GM18511 (cell line): ENCODE results near the gene MEP1A.
"Not testable (repeated sequence)": the region's sequence is repeated elsewhere in the genome, so short reads cannot be mapped to it uniquely, and the experiment has no call there.

ENCODE experiments used
- ATAC-seq: cut with Tn5 transposase; IDR thresholded peaks from one replicate; pipeline ENCODE4 v1.9.1; 2021; ENCODE audit warnings: mild to moderate bottlenecking, moderate library complexity; ENCODE audit not compliant: unreplicated experiment

MEP1A gene

DNA sequence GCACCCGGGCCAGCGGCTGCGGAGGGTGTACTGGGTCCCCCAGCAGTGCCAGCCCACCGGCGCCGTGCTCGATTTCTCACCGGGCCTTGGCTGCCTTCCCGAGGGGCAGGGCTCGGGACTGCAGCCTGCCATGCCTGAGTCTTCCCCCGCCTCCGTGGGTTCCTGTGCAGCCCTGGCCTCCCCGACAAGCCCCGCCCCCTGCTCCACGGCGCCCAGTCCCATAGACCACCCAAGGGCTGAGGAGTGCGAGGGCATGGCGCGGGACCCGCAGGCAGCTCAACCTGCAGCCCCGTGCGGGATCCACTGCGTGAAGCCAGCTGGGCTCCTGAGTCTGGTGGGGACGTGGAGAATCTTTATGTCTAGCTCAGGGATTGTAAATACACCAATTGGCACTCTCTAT is 18.5 kb upstream of the MEP1A start:
- ATAC-seq: not testable (repeated sequence)

DNA sequence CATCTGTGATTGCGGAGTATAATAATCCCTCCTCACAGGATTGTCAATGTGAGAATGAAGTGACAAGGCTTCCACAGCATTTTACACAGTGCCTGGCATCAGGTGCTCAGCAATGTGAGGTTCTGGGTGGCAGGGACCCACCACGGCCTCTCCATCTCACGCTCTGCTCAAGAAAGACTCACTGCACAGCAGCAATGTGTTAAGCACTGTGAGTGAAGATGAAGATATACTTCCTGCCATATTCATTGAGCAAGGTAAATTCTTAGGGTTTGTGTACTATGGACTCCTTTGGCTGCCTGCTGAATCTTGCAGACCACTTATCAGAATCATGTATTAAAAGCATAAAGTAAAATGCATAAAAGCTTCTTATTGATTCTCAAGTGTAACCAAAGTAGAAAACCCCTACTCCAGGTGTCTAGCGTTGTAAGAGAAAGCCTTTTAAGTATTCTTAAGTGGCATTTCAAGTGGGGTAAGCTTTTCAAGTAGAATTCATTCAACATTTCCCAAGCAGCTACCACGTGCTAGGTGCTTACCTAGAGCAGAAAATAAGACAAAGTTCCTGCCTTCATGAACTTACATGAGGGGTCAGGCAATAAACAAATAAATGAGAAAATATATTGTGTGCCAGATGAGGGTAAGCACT is 17.0 kb upstream of the MEP1A start:
- ATAC-seq: no peak

- no peak for ATAC-seq
Observed at GRCh38 chr6:46777476-46778346, 15.5 kb upstream of the MEP1A start.

DNA sequence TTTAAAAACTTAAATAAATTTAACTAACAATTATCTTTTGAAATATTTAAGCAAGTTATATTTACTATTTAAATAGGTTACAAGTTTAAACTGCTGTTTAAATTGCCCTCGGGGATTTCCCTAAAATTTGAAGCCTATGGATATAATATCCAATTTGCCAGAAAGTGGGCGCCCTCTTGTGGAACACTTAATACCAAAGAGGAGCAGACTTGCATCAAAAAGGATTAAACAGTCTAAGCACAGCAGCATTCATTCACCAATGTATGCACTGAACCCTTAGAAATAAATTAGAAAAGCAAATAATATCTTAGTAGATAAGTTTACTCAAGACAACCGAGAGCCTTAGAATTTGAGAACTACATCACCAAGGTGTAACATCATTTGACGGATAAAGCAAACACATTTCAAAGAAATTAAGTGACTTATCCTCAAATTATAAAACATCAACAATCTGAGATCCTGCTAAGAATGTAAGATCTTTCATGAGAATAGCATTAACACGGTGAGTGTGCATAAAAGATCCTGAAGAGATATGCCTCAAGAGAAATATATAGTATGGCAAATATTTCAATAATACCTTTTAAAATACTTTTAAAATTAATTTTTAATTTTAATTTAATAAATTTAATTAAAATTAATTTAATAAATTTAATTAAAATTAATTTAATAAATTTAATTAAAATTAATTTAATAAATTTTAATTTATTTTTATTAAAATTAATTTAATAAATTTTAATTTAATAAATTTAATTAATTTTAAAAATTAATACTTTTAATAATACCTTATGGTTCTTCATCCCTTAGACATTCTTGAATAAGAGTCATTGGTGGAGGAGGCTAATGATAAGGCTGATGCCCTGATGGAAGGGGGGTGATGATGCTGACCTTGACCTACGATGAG is 11.5 kb upstream of the MEP1A start:
- no peak for ATAC-seq

GRCh38 chr6:46784535-46784934 is 8.7 kb upstream of the MEP1A start:
- ATAC-seq: no peak

GRCh38 chr6:46787871-46788540 is 5.2 kb upstream of the MEP1A start:
- no peak for ATAC-seq

DNA sequence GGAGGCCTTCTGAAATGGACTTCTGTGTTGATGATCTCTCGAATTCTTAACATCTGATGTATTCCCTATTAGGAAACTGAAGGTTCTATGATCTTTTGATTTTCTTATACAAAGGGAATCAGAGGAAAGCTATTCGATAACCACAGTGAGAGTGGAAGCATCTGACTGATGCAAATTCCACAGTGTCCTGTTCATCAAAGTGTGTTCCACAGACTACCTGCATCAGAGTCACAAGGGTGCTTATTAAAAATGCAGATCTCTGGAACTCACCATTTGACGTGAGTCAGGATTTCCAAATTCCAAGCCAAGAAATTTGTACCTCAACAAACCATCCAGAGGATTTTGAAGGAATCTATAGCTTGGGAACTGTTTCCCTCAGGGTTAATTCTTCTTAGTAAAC is 4.4 kb upstream of the MEP1A start:
- no peak for ATAC-seq

GRCh38 chr6:46789434-46790354 is 3.5 kb upstream of the MEP1A start:
- ATAC-seq: no peak

- ATAC-seq: no peak
Observed at GRCh38 chr6:46790355-46790874, 2.8 kb upstream of the MEP1A start.

GRCh38 chr6:46792635-46793034 is 554 bp upstream of the MEP1A start:
- ATAC-seq: no peak

DNA sequence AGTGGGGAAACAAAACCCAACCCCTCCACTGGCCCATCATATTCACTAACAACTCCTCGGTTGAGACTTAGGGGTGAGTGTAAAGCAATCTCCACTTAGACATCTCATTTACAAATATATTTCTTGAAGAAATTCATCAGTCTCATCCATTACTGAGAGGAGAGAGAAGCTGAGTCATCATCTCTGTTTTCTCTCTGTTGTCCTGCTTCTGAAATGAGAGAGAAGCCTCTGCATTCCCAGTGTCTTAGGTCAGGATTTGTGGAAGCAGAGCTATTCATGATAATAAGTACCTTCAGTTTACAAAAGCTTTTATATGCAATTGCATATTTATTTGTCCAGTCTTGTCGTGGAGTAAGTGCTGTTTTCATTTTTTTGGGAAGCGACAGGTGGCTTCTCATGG is 879 bp downstream of the MEP1A start:
- no peak for ATAC-seq

DNA sequence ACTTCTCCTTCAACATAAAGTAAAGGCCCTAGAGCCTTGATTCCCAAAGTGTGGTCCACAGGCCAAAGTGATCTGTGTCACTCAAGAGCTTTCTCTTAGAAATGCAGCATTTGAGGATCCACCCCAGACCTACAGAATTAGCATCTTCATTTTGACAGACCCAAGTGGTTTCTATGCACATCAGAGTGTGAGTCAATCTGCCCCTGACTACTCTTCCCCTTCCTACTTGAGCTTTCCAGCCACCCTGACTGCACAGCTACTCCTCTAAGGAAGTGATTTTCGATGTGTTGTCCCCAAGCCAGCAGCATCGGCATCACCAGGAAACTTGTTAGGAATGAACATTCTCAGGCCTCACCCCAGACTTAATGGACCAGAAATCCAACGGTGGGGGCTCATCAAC is 2.6 kb downstream of the MEP1A start:
- no peak for ATAC-seq

- no peak for ATAC-seq
Observed at GRCh38 chr6:46796848-46797580, 3.8 kb downstream of the MEP1A start.

- ATAC-seq: no peak
Observed at GRCh38 chr6:46799657-46800056, 6.5 kb downstream of the MEP1A start.

GRCh38 chr6:46808806-46809205 is 15.6 kb downstream of the MEP1A start:
- ATAC-seq: no peak

DNA sequence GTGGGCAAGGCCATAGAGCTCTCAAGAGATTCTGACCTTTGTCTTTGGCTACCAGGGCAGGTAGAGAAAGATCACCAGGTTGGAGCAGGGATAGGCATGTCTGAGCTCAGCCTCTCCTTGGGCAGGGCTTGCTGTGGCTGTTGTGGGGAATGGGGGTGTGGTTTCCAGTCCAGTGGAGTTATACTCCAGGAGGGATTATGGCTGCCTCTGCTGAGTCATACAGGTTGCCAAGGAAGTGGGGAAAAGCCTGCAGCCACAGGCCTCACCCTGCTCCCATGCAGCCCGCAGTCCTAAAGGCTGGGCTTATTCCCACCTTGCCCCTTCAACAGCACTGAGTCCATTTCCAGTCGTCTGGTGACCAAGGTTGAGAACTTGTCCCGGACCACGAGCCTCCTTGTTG is 21.9 kb downstream of the MEP1A start:
- no peak for ATAC-seq

DNA sequence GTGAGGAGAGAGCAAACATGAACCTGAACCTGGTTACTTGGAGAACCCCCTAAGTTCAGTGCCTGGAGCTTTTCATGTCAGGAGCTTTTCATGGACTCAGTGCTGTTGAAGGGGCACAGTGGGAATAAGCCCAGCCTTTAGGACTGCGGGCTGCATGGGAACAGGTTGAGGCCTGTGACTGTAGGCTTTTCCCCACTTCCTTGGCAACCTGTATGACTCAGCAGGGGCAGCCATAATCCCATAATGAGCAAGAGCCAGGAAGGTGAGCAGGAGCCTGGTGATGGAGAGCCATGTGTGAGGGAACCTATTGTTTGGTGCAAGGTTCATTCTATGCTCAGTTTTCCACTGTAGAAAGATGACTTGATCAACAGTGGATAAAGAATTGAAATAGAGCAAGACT is 23.4 kb downstream of the MEP1A start:
- no peak for ATAC-seq

- no peak for ATAC-seq
Observed at GRCh38 chr6:46819561-46819960, 26.4 kb downstream of the MEP1A start.

- ATAC-seq: no peak
Observed at GRCh38 chr6:46821458-46821881, 28.3 kb downstream of the MEP1A start.
